ENCODE data around the gene SLIT3.

- no peak for TF ChIP-seq CTCF (IDR thresholded peaks at IDR 0.05)
- TF ChIP-seq POLR2A (IDR thresholded peaks at IDR 0.05), result no peak
Observed at GRCh38 chr5:168881427-168882149, 419.4 kb downstream of the SLIT3 start.

All from breast epithelium (tissue), 3 donors.